DND-41 (cell line): Measurements from ENCODE around the gene FBLIM1.

ENCODE experiments used
- ATAC-seq: fragments of 200-7000 bp; cut with Tn5 transposase; 3 replicates; pipeline ENCODE4 v1.9.1; 2021; ENCODE audit warnings: low read depth; ENCODE audit not compliant: insufficient read depth
- DNase-seq: peaks from one replicate; pipeline ENCODE4 v3.0.0-alpha.2; 2020
- H2AFZ ChIP-seq: 2 replicates; pipeline ENCODE4 v1.6.0; 2012; ENCODE audit warnings: low read depth, low read length
- H3K27ac ChIP-seq: 2 replicates; pipeline ENCODE4 v1.5.1; 2012; ENCODE audit warnings: low read length, inconsistent platforms
- H3K27me3 ChIP-seq: fragments of 200-600 bp; sonication (generic); 2 replicates; pipeline ENCODE4 v1.6.0; 2012; ENCODE audit warnings: low read length, mild to moderate bottlenecking, inconsistent platforms; ENCODE audit not compliant: insufficient read depth, poor library complexity
- H3K36me3 ChIP-seq: 2 replicates; pipeline ENCODE4 v1.5.1; 2012; ENCODE audit warnings: low read length, inconsistent platforms; ENCODE audit not compliant: insufficient read depth
- H3K4me1 ChIP-seq: 2 replicates; pipeline ENCODE4 v1.5.1; 2012; ENCODE audit warnings: mild to moderate bottlenecking, low read length; ENCODE audit not compliant: insufficient read depth
- H3K4me2 ChIP-seq: 2 replicates; pipeline ENCODE4 v1.6.0; 2012; ENCODE audit warnings: mild to moderate bottlenecking, moderate library complexity, low read length, inconsistent platforms; ENCODE audit not compliant: insufficient read depth
- H3K4me3 ChIP-seq, 2 experiments: fragments of 200-600 bp in 1 of 2; shearing (Covaris generic) in 1 of 2; 2 replicates each; pipeline ENCODE4 v1.5.1; 2012 to 2016; ENCODE audit warnings: inconsistent platforms in 2 of 2, low read length in 2 of 2, mild to moderate bottlenecking in 2 of 2, low read depth in 1 of 2, moderate library complexity in 1 of 2
- H3K79me2 ChIP-seq: 2 replicates; pipeline ENCODE4 v1.6.0; 2012; ENCODE audit warnings: low read length, inconsistent platforms; ENCODE audit not compliant: insufficient read depth
- H3K9ac ChIP-seq: 2 replicates; pipeline ENCODE4 v1.6.0; 2012; ENCODE audit warnings: low read depth, mild to moderate bottlenecking, inconsistent platforms, low read length, moderate library complexity
- H3K9me3 ChIP-seq: 2 replicates; pipeline ENCODE4 v1.5.1; 2012; ENCODE audit warnings: low read length, moderate library complexity, mild to moderate bottlenecking, inconsistent platforms; ENCODE audit not compliant: insufficient read depth, severe bottlenecking
- H4K20me1 ChIP-seq: 2 replicates; pipeline ENCODE4 v1.6.0; 2012; ENCODE audit warnings: low read length; ENCODE audit not compliant: insufficient read depth
- EZH2 ChIP-seq: IDR thresholded peaks from 3 replicates; pipeline ENCODE4 v1.6.1; 2012; ENCODE audit warnings: borderline replicate concordance, low read depth, mild to moderate bottlenecking, moderate library complexity, low read length, inconsistent platforms; ENCODE audit not compliant: severe bottlenecking
- TF ChIP-seq, protein P1 (sequence below): IDR thresholded peaks from 2 replicates; pipeline ENCODE4 v1.5.1; 2012; ENCODE audit warnings: borderline replicate concordance, low read length, moderate library complexity, mild to moderate bottlenecking; ENCODE audit not compliant: poor library complexity, severe bottlenecking; ENCODE audit errors: extremely low read depth

Gene FBLIM1

GRCh38 chr1:15816674-15817073, 58.1 kb downstream of the FBLIM1 start:
- Histone ChIP-seq H3K79me2 (no peaks in the 10 kb centered on the region), H3K4me1 (no peaks in the 10 kb centered on the region), H4K20me1 (no peaks in the 10 kb centered on the region), H3K27ac (no peak overlapping the region), H3K4me3 (no peak overlapping the region), H3K9ac (no peak overlapping the region), H2AFZ (no peak overlapping the region), H3K9me3 (no peaks in the 10 kb centered on the region), H3K27me3 (no peaks in the 10 kb centered on the region), H3K4me2 (no peak overlapping the region), H3K36me3 (no peaks in the 10 kb centered on the region)
- ATAC-seq, result no peak
- DNase-seq, result no peak
- TF ChIP-seq EZH2, result no peak
- TF ChIP-seq, protein P1, sequence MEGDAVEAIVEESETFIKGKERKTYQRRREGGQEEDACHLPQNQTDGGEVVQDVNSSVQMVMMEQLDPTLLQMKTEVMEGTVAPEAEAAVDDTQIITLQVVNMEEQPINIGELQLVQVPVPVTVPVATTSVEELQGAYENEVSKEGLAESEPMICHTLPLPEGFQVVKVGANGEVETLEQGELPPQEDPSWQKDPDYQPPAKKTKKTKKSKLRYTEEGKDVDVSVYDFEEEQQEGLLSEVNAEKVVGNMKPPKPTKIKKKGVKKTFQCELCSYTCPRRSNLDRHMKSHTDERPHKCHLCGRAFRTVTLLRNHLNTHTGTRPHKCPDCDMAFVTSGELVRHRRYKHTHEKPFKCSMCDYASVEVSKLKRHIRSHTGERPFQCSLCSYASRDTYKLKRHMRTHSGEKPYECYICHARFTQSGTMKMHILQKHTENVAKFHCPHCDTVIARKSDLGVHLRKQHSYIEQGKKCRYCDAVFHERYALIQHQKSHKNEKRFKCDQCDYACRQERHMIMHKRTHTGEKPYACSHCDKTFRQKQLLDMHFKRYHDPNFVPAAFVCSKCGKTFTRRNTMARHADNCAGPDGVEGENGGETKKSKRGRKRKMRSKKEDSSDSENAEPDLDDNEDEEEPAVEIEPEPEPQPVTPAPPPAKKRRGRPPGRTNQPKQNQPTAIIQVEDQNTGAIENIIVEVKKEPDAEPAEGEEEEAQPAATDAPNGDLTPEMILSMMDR, result no peak

GRCh38 chr1:15820478-15820877, 61.9 kb downstream of the FBLIM1 start:
- Histone ChIP-seq H3K27me3 (no peaks in the 10 kb centered on the region), H3K36me3 (no peaks in the 10 kb centered on the region), H3K4me1 (no peaks in the 10 kb centered on the region), H3K27ac (no peak overlapping the region), H2AFZ (no peak overlapping the region), H3K9ac (no peak overlapping the region), H4K20me1 (no peaks in the 10 kb centered on the region), H3K4me2 (no peak overlapping the region), H3K4me3 (no peak overlapping the region), H3K9me3 (no peaks in the 10 kb centered on the region), H3K79me2 (no peaks in the 10 kb centered on the region)
- no peak for TF ChIP-seq EZH2
- TF ChIP-seq, protein P1, result no peak
- no peak for ATAC-seq
- DNase-seq, result no peak

- TF ChIP-seq, protein P1, result no peak
- TF ChIP-seq EZH2, result no peak
- no peak overlapping the region for H3K4me2 ChIP-seq
- H3K79me2 ChIP-seq, result peaks cover 3% of the 10 kb centered on the region; the same call in 1 of the 2 replicates
- DNase-seq, result no peak
- no peak overlapping the region for H2AFZ ChIP-seq
- H3K4me1 ChIP-seq, result no peaks in the 10 kb centered on the region
- H3K27ac ChIP-seq, result no peak overlapping the region
- H3K27me3 ChIP-seq, result no peaks in the 10 kb centered on the region
- no peak overlapping the region for H3K4me3 ChIP-seq
- no peak for ATAC-seq
- H3K9ac ChIP-seq, result no peak overlapping the region
- no peaks in the 10 kb centered on the region for H4K20me1 ChIP-seq
- no peaks in the 10 kb centered on the region for H3K9me3 ChIP-seq
- no peaks in the 10 kb centered on the region for H3K36me3 ChIP-seq
These were observed 67.2 kb downstream of the FBLIM1 start for GRCh38 chr1:15825800-15826199.
